Fibroblast of lung (primary cell): ENCODE results near the gene FIBCD1.

Experiments
- EZH2 ChIP-seq: IDR thresholded peaks from 2 replicates; pipeline ENCODE4 v1.5.1; 2012; ENCODE audit warnings: low read length, control low read depth, mild to moderate bottlenecking; ENCODE audit errors: missing control alignments
- TF ChIP-seq, protein P1 (sequence below), 2 donors: IDR thresholded peaks in 1 of 2; conservative IDR thresholded peaks in 1 of 2; 1 replicate in 1 of 2; 2 replicates in 1 of 2; pipeline ENCODE4 v1.5.1; 2011 to 2012; ENCODE audit warnings: low read length in 2 of 2, control low read depth in 1 of 2, inconsistent platforms in 1 of 2, low read depth in 1 of 2, mild to moderate bottlenecking in 1 of 2

- TF ChIP-seq, protein P1, sequence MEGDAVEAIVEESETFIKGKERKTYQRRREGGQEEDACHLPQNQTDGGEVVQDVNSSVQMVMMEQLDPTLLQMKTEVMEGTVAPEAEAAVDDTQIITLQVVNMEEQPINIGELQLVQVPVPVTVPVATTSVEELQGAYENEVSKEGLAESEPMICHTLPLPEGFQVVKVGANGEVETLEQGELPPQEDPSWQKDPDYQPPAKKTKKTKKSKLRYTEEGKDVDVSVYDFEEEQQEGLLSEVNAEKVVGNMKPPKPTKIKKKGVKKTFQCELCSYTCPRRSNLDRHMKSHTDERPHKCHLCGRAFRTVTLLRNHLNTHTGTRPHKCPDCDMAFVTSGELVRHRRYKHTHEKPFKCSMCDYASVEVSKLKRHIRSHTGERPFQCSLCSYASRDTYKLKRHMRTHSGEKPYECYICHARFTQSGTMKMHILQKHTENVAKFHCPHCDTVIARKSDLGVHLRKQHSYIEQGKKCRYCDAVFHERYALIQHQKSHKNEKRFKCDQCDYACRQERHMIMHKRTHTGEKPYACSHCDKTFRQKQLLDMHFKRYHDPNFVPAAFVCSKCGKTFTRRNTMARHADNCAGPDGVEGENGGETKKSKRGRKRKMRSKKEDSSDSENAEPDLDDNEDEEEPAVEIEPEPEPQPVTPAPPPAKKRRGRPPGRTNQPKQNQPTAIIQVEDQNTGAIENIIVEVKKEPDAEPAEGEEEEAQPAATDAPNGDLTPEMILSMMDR (conservative IDR thresholded peaks at IDR 0.05 in 1 of 2, IDR thresholded peaks at IDR 0.05 in 1 of 2; ENCODE audit: low read depth in 1 of 2, low read length in 2 of 2): no peak
- TF ChIP-seq EZH2: no peak
These were observed 17.0 kb upstream of the FIBCD1 start for GRCh38 chr9:130955947-130956621.
